Ovary (tissue), 3 donors: ENCODE results near the gene PPP2R5C.
"Not testable (repeated sequence)": the region's sequence is repeated elsewhere in the genome, so short reads cannot be mapped to it uniquely, and the experiment has no call there.

Experiments used
- POLR2A ChIP-seq: fragments of 450-650 bp; IDR thresholded peaks from one replicate; pipeline ENCODE4 v1.6.1; 2017; ENCODE audit warnings: antibody characterized with exemption, mild to moderate bottlenecking, moderate library complexity
- TF ChIP-seq, protein P1 (sequence below), 3 donors: fragments of 450-650 bp in 2 of 3; fragments of 200-600 bp in 1 of 3; IDR thresholded peaks; one replicate each; pipeline versions ENCODE4 v1.5.1 to v1.8.0; 2016 to 2022; ENCODE audit warnings: antibody characterized with exemption in 3 of 3, mild to moderate bottlenecking in 1 of 3
- donor health status: DM: no; HTN: no; CAD: no.

DNA sequence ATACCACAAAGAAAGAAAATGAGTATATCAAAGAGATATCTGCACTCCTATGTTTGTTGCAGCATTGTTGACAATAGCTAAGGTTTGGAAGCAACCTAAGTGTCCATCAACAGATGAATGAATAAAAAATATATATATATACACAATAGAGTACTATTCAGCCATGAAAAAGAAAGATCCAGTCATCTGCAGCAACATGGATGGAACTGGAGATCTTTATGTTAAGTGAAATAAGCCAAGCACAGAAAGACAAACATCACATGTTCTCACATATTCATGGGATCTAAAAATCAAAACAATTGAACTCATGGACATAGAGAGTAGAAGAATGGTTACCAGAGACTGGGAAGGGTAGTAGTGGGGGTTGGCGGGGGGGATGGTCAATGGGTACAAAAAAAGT lies 42.9 kb downstream of the PPP2R5C start:
- not testable (repeated sequence) for TF ChIP-seq POLR2A
- TF ChIP-seq, protein P1, sequence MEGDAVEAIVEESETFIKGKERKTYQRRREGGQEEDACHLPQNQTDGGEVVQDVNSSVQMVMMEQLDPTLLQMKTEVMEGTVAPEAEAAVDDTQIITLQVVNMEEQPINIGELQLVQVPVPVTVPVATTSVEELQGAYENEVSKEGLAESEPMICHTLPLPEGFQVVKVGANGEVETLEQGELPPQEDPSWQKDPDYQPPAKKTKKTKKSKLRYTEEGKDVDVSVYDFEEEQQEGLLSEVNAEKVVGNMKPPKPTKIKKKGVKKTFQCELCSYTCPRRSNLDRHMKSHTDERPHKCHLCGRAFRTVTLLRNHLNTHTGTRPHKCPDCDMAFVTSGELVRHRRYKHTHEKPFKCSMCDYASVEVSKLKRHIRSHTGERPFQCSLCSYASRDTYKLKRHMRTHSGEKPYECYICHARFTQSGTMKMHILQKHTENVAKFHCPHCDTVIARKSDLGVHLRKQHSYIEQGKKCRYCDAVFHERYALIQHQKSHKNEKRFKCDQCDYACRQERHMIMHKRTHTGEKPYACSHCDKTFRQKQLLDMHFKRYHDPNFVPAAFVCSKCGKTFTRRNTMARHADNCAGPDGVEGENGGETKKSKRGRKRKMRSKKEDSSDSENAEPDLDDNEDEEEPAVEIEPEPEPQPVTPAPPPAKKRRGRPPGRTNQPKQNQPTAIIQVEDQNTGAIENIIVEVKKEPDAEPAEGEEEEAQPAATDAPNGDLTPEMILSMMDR (IDR thresholded peaks at IDR 0.05) = not testable (repeated sequence)
